ENCODE data around the gene NAALADL2.

DNA sequence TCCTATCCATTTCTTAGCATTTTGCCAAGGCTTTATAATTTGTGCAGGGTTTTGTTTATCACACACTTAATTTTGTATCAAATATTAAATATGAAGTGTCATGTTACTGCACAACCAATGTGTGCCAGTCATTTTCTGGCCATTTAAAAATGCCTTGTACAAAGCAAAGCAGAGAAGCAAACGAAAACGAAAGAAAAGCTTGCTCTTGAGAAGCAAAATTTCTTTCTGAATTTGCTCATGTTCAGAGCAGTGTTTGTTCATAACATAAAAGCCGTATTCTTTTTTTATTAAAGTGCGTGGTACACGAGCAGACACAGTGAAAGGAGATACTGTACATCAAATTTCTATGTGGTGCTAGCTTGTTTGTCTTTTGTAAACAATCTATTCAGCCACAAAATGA is 792.6 kb downstream of the NAALADL2 start:
- TF ChIP-seq, protein P1, sequence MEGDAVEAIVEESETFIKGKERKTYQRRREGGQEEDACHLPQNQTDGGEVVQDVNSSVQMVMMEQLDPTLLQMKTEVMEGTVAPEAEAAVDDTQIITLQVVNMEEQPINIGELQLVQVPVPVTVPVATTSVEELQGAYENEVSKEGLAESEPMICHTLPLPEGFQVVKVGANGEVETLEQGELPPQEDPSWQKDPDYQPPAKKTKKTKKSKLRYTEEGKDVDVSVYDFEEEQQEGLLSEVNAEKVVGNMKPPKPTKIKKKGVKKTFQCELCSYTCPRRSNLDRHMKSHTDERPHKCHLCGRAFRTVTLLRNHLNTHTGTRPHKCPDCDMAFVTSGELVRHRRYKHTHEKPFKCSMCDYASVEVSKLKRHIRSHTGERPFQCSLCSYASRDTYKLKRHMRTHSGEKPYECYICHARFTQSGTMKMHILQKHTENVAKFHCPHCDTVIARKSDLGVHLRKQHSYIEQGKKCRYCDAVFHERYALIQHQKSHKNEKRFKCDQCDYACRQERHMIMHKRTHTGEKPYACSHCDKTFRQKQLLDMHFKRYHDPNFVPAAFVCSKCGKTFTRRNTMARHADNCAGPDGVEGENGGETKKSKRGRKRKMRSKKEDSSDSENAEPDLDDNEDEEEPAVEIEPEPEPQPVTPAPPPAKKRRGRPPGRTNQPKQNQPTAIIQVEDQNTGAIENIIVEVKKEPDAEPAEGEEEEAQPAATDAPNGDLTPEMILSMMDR (IDR thresholded peaks at IDR 0.05; ENCODE audit: insufficient read depth, low read length, poor library complexity, severe bottlenecking): no peak
- no peak for TF ChIP-seq EZH2phosphoT487 (conservative IDR thresholded peaks at IDR 0.05; ENCODE audit: low read length)
